Muscle layer of duodenum (tissue), 2 donors: ENCODE data around the gene UGT1A7.
"Not testable (repeated sequence)": the region's sequence is repeated elsewhere in the genome, so short reads cannot be mapped to it uniquely, and the experiment has no call there.

Experiments
- H3K27ac ChIP-seq: one replicate; pipeline ENCODE4 v1.7.0; 2013; ENCODE audit warnings: mild to moderate bottlenecking, low read length
- H3K27me3 ChIP-seq: one replicate; pipeline ENCODE4 v1.7.0; 2013; ENCODE audit warnings: low read depth, mild to moderate bottlenecking, control low read depth, low read length
- H3K36me3 ChIP-seq, 2 donors: one replicate each; pipeline ENCODE4 v1.7.0; 2013; ENCODE audit warnings: low read length in 2 of 2, control low read depth in 1 of 2, mild to moderate bottlenecking in 1 of 2; ENCODE audit not compliant: insufficient read depth in 2 of 2, control insufficient read depth in 1 of 2
- H3K4me1 ChIP-seq, 2 donors: one replicate each; pipeline ENCODE4 v1.7.0; 2013; ENCODE audit warnings: low read length in 2 of 2, mild to moderate bottlenecking in 2 of 2, control low read depth in 1 of 2, moderate library complexity in 1 of 2; ENCODE audit not compliant: insufficient read depth in 2 of 2, control insufficient read depth in 1 of 2
- H3K4me3 ChIP-seq, 2 donors: one replicate each; pipeline ENCODE4 v1.7.0; 2013; ENCODE audit warnings: low read length in 2 of 2, low read depth in 1 of 2, mild to moderate bottlenecking in 1 of 2
- H3K9me3 ChIP-seq, 2 donors: one replicate each; pipeline ENCODE4 v1.7.0; 2013; ENCODE audit warnings: low read length in 2 of 2, control low read depth in 1 of 2, mild to moderate bottlenecking in 1 of 2; ENCODE audit not compliant: control insufficient read depth in 1 of 2
- donor health status: healthy.

Gene UGT1A7

GRCh38 chr2:233751212-233752009 lies 69.7 kb downstream of the UGT1A7 start:
- H3K4me3 ChIP-seq, H3K27ac ChIP-seq, H3K27me3 ChIP-seq, H3K36me3 ChIP-seq, H3K4me1 ChIP-seq, H3K9me3 ChIP-seq: not testable (repeated sequence)

- no peaks in the 10 kb centered on the region for H3K4me1 ChIP-seq
- no peaks in the 10 kb centered on the region for H3K9me3 ChIP-seq
- no peaks in the 10 kb centered on the region for H3K36me3 ChIP-seq
- H3K27me3 ChIP-seq, result no peaks in the 10 kb centered on the region
- no peak overlapping the region for H3K27ac ChIP-seq
- H3K4me3 ChIP-seq, result no peak overlapping the region
These were observed 73.3 kb downstream of the UGT1A7 start for GRCh38 chr2:233754872-233755611.

GRCh38 chr2:233756429-233757081 lies 74.9 kb downstream of the UGT1A7 start:
- Histone ChIP-seq H3K36me3 (no peaks in the 10 kb centered on the region), H3K27me3 (no peaks in the 10 kb centered on the region), H3K9me3 (no peaks in the 10 kb centered on the region), H3K4me3 (no peak overlapping the region), H3K27ac (no peak overlapping the region), H3K4me1 (peaks cover 0 to 3% of the 10 kb centered on the region in 2 donors)

GRCh38 chr2:233758141-233758540 lies 76.4 kb downstream of the UGT1A7 start:
- H3K36me3 ChIP-seq, result no peaks in the 10 kb centered on the region
- H3K4me3 ChIP-seq, result no peak overlapping the region
- peaks cover 0 to 3% of the 10 kb centered on the region in 2 donors for H3K4me1 ChIP-seq
- H3K9me3 ChIP-seq, result no peaks in the 10 kb centered on the region
- no peak overlapping the region for H3K27ac ChIP-seq
- H3K27me3 ChIP-seq, result no peaks in the 10 kb centered on the region

DNA sequence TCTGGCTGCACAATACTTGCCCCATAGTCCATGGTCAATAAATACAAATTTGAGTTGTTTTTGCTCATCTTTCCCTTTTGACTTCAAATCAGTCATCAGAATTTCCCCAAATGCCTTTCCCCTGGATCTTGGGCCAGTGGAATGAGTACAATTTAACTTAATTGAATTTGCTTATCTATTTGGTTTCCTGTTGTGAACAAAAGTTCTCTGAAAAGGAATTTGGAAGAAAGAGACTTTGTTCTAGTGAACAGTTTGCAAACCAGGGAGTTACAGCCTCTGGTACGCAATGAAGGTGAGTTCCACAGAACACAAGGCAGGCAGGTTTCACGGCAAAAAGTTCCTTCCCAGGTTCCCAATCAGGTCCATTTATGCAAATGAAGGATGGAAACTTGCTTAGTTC lies 77.1 kb downstream of the UGT1A7 start:
- H3K4me1 ChIP-seq, result peaks cover 0 to 3% of the 10 kb centered on the region in 2 donors
- H3K27ac ChIP-seq, result no peak overlapping the region
- no peaks in the 10 kb centered on the region for H3K36me3 ChIP-seq

DNA sequence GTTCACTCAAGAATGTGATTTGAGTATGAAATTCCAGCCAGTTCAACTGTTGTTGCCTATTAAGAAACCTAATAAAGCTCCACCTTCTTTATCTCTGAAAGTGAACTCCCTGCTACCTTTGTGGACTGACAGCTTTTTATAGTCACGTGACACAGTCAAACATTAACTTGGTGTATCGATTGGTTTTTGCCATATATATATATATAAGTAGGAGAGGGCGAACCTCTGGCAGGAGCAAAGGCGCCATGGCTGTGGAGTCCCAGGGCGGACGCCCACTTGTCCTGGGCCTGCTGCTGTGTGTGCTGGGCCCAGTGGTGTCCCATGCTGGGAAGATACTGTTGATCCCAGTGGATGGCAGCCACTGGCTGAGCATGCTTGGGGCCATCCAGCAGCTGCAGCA lies 78.3 kb downstream of the UGT1A7 start, which contains the start of gene UGT1A1:
TSS of gene UGT1A1 (plus strand) at position 228 of the 400 bp plus-strand sequence. CDS start at position 246, 18 bp downstream.
- no peak within 1 kb of the TSS for H3K27ac ChIP-seq
- peaks cover 0 to 3% of the 10 kb centered on the region in 2 donors for H3K4me1 ChIP-seq
- no peak within 1 kb of the TSS for H3K4me3 ChIP-seq
- no peaks in the 10 kb centered on the region for H3K36me3 ChIP-seq
- H3K27me3 ChIP-seq, result no peaks in the 10 kb centered on the region
- no peaks in the 10 kb centered on the region for H3K9me3 ChIP-seq

More for the DNA sequence above, 77.1 kb downstream of the UGT1A7 start:
- H3K4me3 ChIP-seq, result no peak overlapping the region
- H3K27me3 ChIP-seq, result no peaks in the 10 kb centered on the region
- H3K9me3 ChIP-seq, result no peaks in the 10 kb centered on the region

DNA sequence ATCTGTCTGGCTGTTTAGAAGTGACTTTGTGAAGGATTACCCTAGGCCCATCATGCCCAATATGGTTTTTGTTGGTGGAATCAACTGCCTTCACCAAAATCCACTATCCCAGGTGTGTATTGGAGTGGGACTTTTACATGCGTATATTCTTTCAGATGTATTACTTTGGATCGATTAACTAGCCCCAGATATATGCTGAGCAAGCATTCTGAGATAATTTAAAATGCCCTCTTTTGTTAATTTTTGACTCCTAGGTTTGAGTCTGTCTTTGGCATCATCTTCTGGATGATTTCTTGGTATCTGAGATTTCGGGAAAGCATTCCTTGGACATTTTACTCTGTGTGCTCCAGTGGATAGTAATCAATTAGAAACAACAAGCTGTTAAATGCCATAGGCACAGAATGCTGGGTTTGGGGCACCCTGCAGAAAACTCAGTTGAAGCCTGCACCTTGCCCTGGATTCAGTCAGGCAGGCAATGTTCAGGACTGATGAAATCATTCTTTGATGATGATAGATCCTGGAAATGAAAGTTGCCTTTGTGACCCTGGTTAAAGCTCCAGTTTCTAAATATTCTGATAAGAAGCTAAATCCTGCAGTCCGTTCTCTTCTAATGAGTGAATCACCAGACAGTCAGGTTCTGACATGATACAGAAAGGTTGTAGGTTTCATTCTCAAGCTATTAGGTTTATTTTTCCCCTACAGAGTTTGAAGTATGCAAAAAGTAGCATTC lies 79.5 kb downstream of the UGT1A7 start:
- Histone ChIP-seq H3K27ac (no peak overlapping the region), H3K4me3 (no peak overlapping the region), H3K36me3 (no peaks in the 10 kb centered on the region), H3K27me3 (no peaks in the 10 kb centered on the region), H3K9me3 (no peaks in the 10 kb centered on the region), H3K4me1 (peaks cover 0 to 3% of the 10 kb centered on the region in 2 donors)

GRCh38 chr2:233764264-233764663 lies 82.6 kb downstream of the UGT1A7 start:
- H3K4me1 ChIP-seq, result peaks cover 0 to 3% of the 10 kb centered on the region in 2 donors
- no peak overlapping the region for H3K27ac ChIP-seq
- no peak overlapping the region for H3K4me3 ChIP-seq

GRCh38 chr2:233764761-233765160 lies 83.1 kb downstream of the UGT1A7 start:
- Histone ChIP-seq H3K27ac (no peak overlapping the region), H3K27me3 (no peaks in the 10 kb centered on the region), H3K36me3 (no peaks in the 10 kb centered on the region), H3K4me1 (peaks cover 0 to 3% of the 10 kb centered on the region in 2 donors), H3K4me3 (no peak overlapping the region), H3K9me3 (no peaks in the 10 kb centered on the region)

More at GRCh38 chr2:233764264-233764663, 82.6 kb downstream of the UGT1A7 start:
- Histone ChIP-seq H3K36me3 (no peaks in the 10 kb centered on the region), H3K9me3 (no peaks in the 10 kb centered on the region), H3K27me3 (no peaks in the 10 kb centered on the region)

DNA sequence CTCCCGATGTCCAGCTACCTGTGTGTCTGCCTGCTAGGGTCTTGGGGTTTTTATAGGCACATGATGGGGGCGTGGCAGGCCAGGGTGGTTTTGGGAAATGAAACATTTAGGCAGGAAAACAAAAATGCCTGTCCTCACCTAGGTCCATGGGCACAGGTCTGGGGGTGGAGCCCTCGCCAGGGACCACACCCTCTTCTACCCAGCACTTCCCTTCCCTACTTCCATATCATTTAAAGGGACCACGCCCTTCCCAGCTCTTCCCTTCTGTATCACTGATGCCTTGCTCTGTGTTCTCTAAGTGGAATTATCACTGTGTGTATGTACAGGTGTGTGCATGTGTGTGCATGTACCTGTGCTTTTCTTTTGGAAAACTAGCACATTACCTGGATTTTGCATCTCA lies 84.7 kb downstream of the UGT1A7 start:
- Histone ChIP-seq H3K4me1 (no peaks in the 10 kb centered on the region), H3K27me3 (no peaks in the 10 kb centered on the region), H3K27ac (no peak overlapping the region), H3K36me3 (no peaks in the 10 kb centered on the region), H3K9me3 (no peaks in the 10 kb centered on the region), H3K4me3 (no peak overlapping the region)

DNA sequence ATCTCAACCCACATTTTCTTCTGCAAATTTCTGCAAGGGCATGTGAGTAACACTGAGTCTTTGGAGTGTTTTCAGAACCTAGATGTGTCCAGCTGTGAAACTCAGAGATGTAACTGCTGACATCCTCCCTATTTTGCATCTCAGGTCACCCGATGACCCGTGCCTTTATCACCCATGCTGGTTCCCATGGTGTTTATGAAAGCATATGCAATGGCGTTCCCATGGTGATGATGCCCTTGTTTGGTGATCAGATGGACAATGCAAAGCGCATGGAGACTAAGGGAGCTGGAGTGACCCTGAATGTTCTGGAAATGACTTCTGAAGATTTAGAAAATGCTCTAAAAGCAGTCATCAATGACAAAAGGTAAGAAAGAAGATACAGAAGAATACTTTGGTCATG lies 86.4 kb downstream of the UGT1A7 start:
- H3K4me3 ChIP-seq, result no peak overlapping the region
- no peaks in the 10 kb centered on the region for H3K9me3 ChIP-seq
- no peak overlapping the region for H3K27ac ChIP-seq
- no peaks in the 10 kb centered on the region for H3K27me3 ChIP-seq
- H3K36me3 ChIP-seq, result no peaks in the 10 kb centered on the region
- no peaks in the 10 kb centered on the region for H3K4me1 ChIP-seq
